HepG2 (cell line): ENCODE results near the gene SPATA13. TPM values are rescaled to one million over a fixed set of nuclear protein-coding genes. Genes with fewer than 3 reads are reported as not detected.

Source experiments
- FOSL1 ChIP-seq: sonication (generic); formaldehyde crosslinking; IDR thresholded peaks from 2 replicates; pipeline ENCODE4 v1.9.0; 2021; ENCODE audit warnings: missing genetic modification reagents, borderline replicate concordance
- HINFP ChIP-seq: sonication (generic); formaldehyde crosslinking; IDR thresholded peaks from 2 replicates; pipeline ENCODE4 v1.4.0; 2020; ENCODE audit warnings: low read depth, mild to moderate bottlenecking, missing genetic modification reagents
- HMGA1 ChIP-seq: sonication (generic); formaldehyde crosslinking; conservative IDR thresholded peaks from 2 replicates; pipeline ENCODE4 v1.4.0; 2020; ENCODE audit warnings: missing genetic modification reagents
- KDM5B ChIP-seq: sonication (generic); formaldehyde crosslinking; IDR thresholded peaks from 2 replicates; pipeline ENCODE4 v1.4.0; 2020; ENCODE audit warnings: missing genetic modification reagents, mild to moderate bottlenecking, borderline replicate concordance
- MAFF ChIP-seq: IDR thresholded peaks from 2 replicates; pipeline ENCODE4 v1.6.1; 2011; ENCODE audit warnings: low read depth, low read length, improper control_type of control experiment
- MAX ChIP-seq: IDR thresholded peaks from 2 replicates; pipeline ENCODE4 v1.6.1; 2012; ENCODE audit warnings: inconsistent platforms
- NR3C1 ChIP-seq: sonication (generic); formaldehyde crosslinking; IDR thresholded peaks from 2 replicates; pipeline ENCODE4 v1.4.0; 2020; ENCODE audit warnings: missing genetic modification reagents
- PHF5A ChIP-seq: IDR thresholded peaks from one replicate; pipeline ENCODE4 v1.6.1; 2018; ENCODE audit warnings: low read depth, missing genetic modification reagents; ENCODE audit not compliant: unreplicated experiment
- PLRG1 ChIP-seq: fragments of 450-650 bp; conservative IDR thresholded peaks from 2 replicates; pipeline ENCODE4 v1.6.1; 2016
- POLR2A ChIP-seq, 2 experiments: IDR thresholded peaks; 2 replicates each; pipeline ENCODE4 v1.6.1; 2011; ENCODE audit warnings: low read depth in 2 of 2, low read length in 2 of 2, mild to moderate bottlenecking in 1 of 2, moderate library complexity in 1 of 2; ENCODE audit not compliant: insufficient read depth in 1 of 2
- RFX3 ChIP-seq: IDR thresholded peaks from 2 replicates; pipeline ENCODE4 v1.6.1; 2016; ENCODE audit warnings: missing biosample characterization, missing genetic modification reagents
- USF2 ChIP-seq, 2 experiments: sonication (generic) in 1 of 2; formaldehyde crosslinking in 1 of 2; IDR thresholded peaks; 2 replicates each; pipeline versions ENCODE4 v1.5.1 to v1.6.1; 2011 to 2020; ENCODE audit warnings: borderline replicate concordance in 1 of 2, low read depth in 1 of 2, low read length in 1 of 2, mild to moderate bottlenecking in 1 of 2, missing genetic modification reagents in 1 of 2, moderate library complexity in 1 of 2
- ZNF10 ChIP-seq: sonication (generic); formaldehyde crosslinking; IDR thresholded peaks from 2 replicates; pipeline ENCODE4 v1.4.0; 2020; ENCODE audit warnings: mild to moderate bottlenecking, low read depth, missing genetic modification reagents, borderline replicate concordance
- ZNF350 ChIP-seq: sonication (generic); formaldehyde crosslinking; IDR thresholded peaks from 2 replicates; pipeline ENCODE4 v1.4.0; 2020; ENCODE audit warnings: mild to moderate bottlenecking, low read depth, missing genetic modification reagents, borderline replicate concordance
- ZNF484 ChIP-seq: sonication (generic); formaldehyde crosslinking; IDR thresholded peaks from 2 replicates; pipeline ENCODE4 v1.5.1; 2020; ENCODE audit warnings: mild to moderate bottlenecking, low read depth, missing genetic modification reagents, borderline replicate concordance
- ZNF580 ChIP-seq: IDR thresholded peaks from 2 replicates; pipeline ENCODE4 v1.6.1; 2016; ENCODE audit warnings: low read depth, borderline replicate concordance
- ZNF629 ChIP-seq: sonication (generic); formaldehyde crosslinking; conservative IDR thresholded peaks from 2 replicates; pipeline ENCODE4 v1.5.0; 2020; ENCODE audit warnings: missing genetic modification reagents
- ZNF740 ChIP-seq: sonication (generic); formaldehyde crosslinking; IDR thresholded peaks from 2 replicates; pipeline ENCODE4 v1.4.0; 2020; ENCODE audit warnings: missing genetic modification reagents
- ZUFSP ChIP-seq: sonication (generic); formaldehyde crosslinking; IDR thresholded peaks from 2 replicates; pipeline ENCODE4 v1.9.0; 2021; ENCODE audit warnings: missing genetic modification reagents, mild to moderate bottlenecking, borderline replicate concordance
- ZZZ3 ChIP-seq: sonication (generic); formaldehyde crosslinking; IDR thresholded peaks from 2 replicates; pipeline ENCODE4 v1.4.0; 2020; ENCODE audit warnings: missing genetic modification reagents, mild to moderate bottlenecking, borderline replicate concordance
- polyA plus RNA-seq, 8 experiments: library from polyadenylated mRNA; depleted of rRNA in 3 of 8; stranded (reverse) in 7 of 8; unstranded in 1 of 8; fragments of >200 nt; fragmentation: Illumina TruSeq in 4 of 8; extraction: Trizol in 4 of 8; gene quantifications; 2 replicates each; pipeline versions ENCODE4 v1.2.1 to v1.2.3, GENCODE V29; 2011 to 2016; ENCODE audit warnings: low read depth in 4 of 8, missing spikeins in 1 of 8, mixed read lengths in 1 of 8; ENCODE audit not compliant: insufficient read depth in 1 of 8
- total RNA-seq, 5 experiments: library from RNA; depleted of rRNA; stranded (reverse); fragments of >200 nt; fragmentation: Illumina TruSeq; extraction: Trizol; gene quantifications; 2 replicates each; pipeline ENCODE4 v1.2.3, GENCODE V29; 2016; ENCODE audit warnings: low read depth in 1 of 5

Gene SPATA13
- total and polyA plus RNA-seq, 2 of the 13 experiments (the other 11 are each of a cell fraction or from before 2014, with no cell fraction given), result 11.3 to 14.2 TPM

GRCh38 chr13:24217601-24218281 lies 57.2 kb downstream of the SPATA13 start (continued):
- TF ChIP-seq USF2 (IDR thresholded peaks at IDR 0.05; ENCODE audit: low read depth, low read length) (peak; percentile 44; the same call in 1 of the 2 replicates), USF2 (CRISPR knock-in tag; IDR thresholded peaks at IDR 0.05; ENCODE audit: borderline replicate concordance) (peak; percentile 51; the same call in 1 of the 2 replicates), RFX3 (CRISPR knock-in tag) (no peak), HINFP (no peak), NR3C1 (CRISPR knock-in tag) (no peak), ZNF629 (CRISPR knock-in tag) (no peak), KDM5B (CRISPR knock-in tag) (peak; percentile 19; the same call in 1 of the 2 replicates), FOSL1 (no peak), ZNF10 (no peak), ZNF484 (CRISPR knock-in tag) (no peak), MAX (peak; percentile 84), ZNF350 (CRISPR knock-in tag) (peak; percentile 78), ZUFSP (CRISPR knock-in tag) (no peak), ZNF580 (CRISPR knock-in tag) (no peak), ZNF740 (CRISPR knock-in tag) (no peak), ZZZ3 (CRISPR knock-in tag) (0 out of 2 replicates have a peak, but pooled peaks have one; percentile 30), PLRG1 (no peak), POLR2A (IDR thresholded peaks at IDR 0.05; ENCODE audit: insufficient read depth in 1 of 2, low read depth in 2 of 2, low read length in 2 of 2) (peak in 1 of 2 experiments; percentile 32; a peak in 1 of 4 replicates), MAFF (no peak), PHF5A (CRISPR knock-in tag) (peak; percentile 60), HMGA1 (CRISPR knock-in tag) (no peak)
